Measurements from ENCODE around the gene STARD3NL.
"Not testable (repeated sequence)": the region's sequence is repeated elsewhere in the genome, so short reads cannot be mapped to it uniquely, and the experiment has no call there.

The STARD3NL gene

GRCh38 chr7:38224392-38224791 lies 46.3 kb downstream of the STARD3NL start:
- no peak for DNase-seq

- no peak for DNase-seq
These were observed 51.3 kb downstream of the STARD3NL start for GRCh38 chr7:38229386-38229785.

- peak in 1 of 3 donors; percentile 18 for DNase-seq
These were observed 52.0 kb downstream of the STARD3NL start for GRCh38 chr7:38229884-38230642.

GRCh38 chr7:38232502-38233366 lies 54.7 kb downstream of the STARD3NL start:
- peak; percentile 61 to 76 (median 75) for DNase-seq

GRCh38 chr7:38234759-38235158 lies 56.7 kb downstream of the STARD3NL start:
- DNase-seq: not testable (repeated sequence)

- DNase-seq: no peak
These were observed 57.6 kb downstream of the STARD3NL start for GRCh38 chr7:38235606-38236005.

- not testable (repeated sequence) for DNase-seq
These were observed 61.1 kb downstream of the STARD3NL start for GRCh38 chr7:38239129-38239528.

GRCh38 chr7:38241071-38241470 lies 63.0 kb downstream of the STARD3NL start:
- no peak for DNase-seq

- DNase-seq: no peak
These were observed 64.8 kb downstream of the STARD3NL start for GRCh38 chr7:38242814-38243213.

- peak; percentile 24 to 65 (median 65) for DNase-seq
These were observed 65.3 kb downstream of the STARD3NL start for GRCh38 chr7:38243345-38243744.

- DNase-seq: no peak
These were observed 66.5 kb downstream of the STARD3NL start for GRCh38 chr7:38244516-38244915.

GRCh38 chr7:38245409-38245977 lies 67.4 kb downstream of the STARD3NL start:
- no peak for DNase-seq

- DNase-seq: no peak
These were observed 70.1 kb downstream of the STARD3NL start for GRCh38 chr7:38248069-38248567.

- DNase-seq: peak; percentile 25 to 44 (median 31)
These were observed 71.8 kb downstream of the STARD3NL start for GRCh38 chr7:38249849-38250248.

GRCh38 chr7:38257350-38257677 lies 79.3 kb downstream of the STARD3NL start:
- no peak for DNase-seq

- DNase-seq: not testable (repeated sequence)
These were observed 81.1 kb downstream of the STARD3NL start for GRCh38 chr7:38259157-38259556.

- DNase-seq: not testable (repeated sequence)
These were observed 83.6 kb downstream of the STARD3NL start for GRCh38 chr7:38261601-38262000.

GRCh38 chr7:38262026-38262425 lies 84.0 kb downstream of the STARD3NL start:
- DNase-seq: not testable (repeated sequence)

- DNase-seq: no peak
These were observed 84.5 kb downstream of the STARD3NL start for GRCh38 chr7:38262545-38262944.

GRCh38 chr7:38263274-38263673 lies 85.2 kb downstream of the STARD3NL start:
- DNase-seq: not testable (repeated sequence)

- DNase-seq: not testable (repeated sequence)
These were observed 86.6 kb downstream of the STARD3NL start for GRCh38 chr7:38264602-38265001.

GRCh38 chr7:38265958-38266357 lies 87.9 kb downstream of the STARD3NL start:
- peak in 2 of 3 donors; percentile 60 to 63 for DNase-seq

GRCh38 chr7:38269704-38270346 lies 91.8 kb downstream of the STARD3NL start:
- peak in 1 of 3 donors; percentile 7 for DNase-seq

All from suppressor macrophage treated with lipopolysaccharide for 1 hour (primary cell).